Sigmoid colon (tissue), 4 donors: Measurements from ENCODE around the gene TMEM9.

ENCODE experiments used
- CTCF ChIP-seq, 4 experiments: fragments of 450-650 bp in 3 of 4; fragments of 200-600 bp in 1 of 4; IDR thresholded peaks; one replicate each; pipeline ENCODE4 v1.5.1; 2016 to 2019; ENCODE audit warnings: antibody characterized with exemption in 4 of 4, mild to moderate bottlenecking in 3 of 4, moderate library complexity in 2 of 4
- EP300 ChIP-seq, 4 donors: sonication (generic); formaldehyde crosslinking; IDR thresholded peaks; one replicate each; pipeline ENCODE4 v1.6.1; 2017; ENCODE audit warnings: antibody characterized with exemption in 4 of 4
- POLR2A ChIP-seq, 2 donors: fragments of 450-650 bp; IDR thresholded peaks; one replicate each; pipeline ENCODE4 v1.6.1; 2016; ENCODE audit warnings: antibody characterized with exemption in 2 of 2, mild to moderate bottlenecking in 2 of 2, moderate library complexity in 2 of 2
- POLR2AphosphoS5 ChIP-seq, 4 donors: sonication (generic); formaldehyde crosslinking; IDR thresholded peaks; one replicate each; pipeline ENCODE4 v1.6.1; 2017; ENCODE audit warnings: antibody characterized with exemption in 4 of 4

DNA sequence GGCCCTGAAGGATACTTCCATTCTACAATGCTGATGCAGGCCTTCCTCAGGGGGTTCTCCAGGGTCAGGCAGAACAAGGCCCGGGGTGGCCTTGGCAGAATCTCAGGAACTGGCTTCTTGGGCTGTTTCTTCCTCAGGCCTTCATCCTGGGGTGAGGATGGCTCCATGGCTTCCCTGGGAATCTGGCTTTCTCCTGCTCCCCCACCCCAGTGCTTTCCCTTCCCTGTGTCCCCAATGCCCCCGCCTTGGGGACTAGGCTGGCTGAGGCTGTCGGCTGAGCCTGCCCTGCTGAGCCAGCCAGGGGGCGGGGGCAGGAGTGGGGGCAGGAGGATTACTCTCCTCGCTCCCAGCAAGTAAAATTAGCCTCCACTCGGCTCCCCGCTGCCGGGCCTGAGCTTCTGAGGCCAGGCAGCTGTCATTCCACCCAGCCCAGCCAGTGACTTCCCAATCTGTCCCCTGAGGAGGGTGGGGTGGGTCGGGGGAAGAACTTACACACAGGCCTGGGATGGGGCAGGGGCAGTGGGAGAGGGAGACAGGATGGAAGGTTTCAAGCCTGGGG is 42.0 kb downstream of the TMEM9 start, which contains the start of gene CACNA1S:
- TF ChIP-seq CTCF (IDR thresholded peaks at IDR 0.05) (no peak), POLR2A (IDR thresholded peaks at IDR 0.05) (no peak), EP300 (IDR thresholded peaks at IDR 0.05) (no peak), POLR2AphosphoS5 (IDR thresholded peaks at IDR 0.05) (no peak)
